WTC11 (cell line): Measurements from ENCODE around the gene LIN28A. TPM values are rescaled to one million over a fixed set of nuclear protein-coding genes. Genes with fewer than 3 reads are reported as not detected.

ENCODE experiments used
- ATAC-seq: fragments of 200-7000 bp; cut with Tn5 transposase; 2 replicates; pipeline ENCODE4 v1.10.0; 2021; ENCODE audit warnings: mild to moderate bottlenecking, moderate library complexity
- CTCF ChIA-PET: fragments of 300-600 bp; sonication (Branson Sonifier 250); formaldehyde crosslinking; loops from one replicate; lab custom pipeline; 2021; ENCODE audit warnings: antibody characterized with exemption; lab: Charles Lee
- POLR2A ChIA-PET: fragments of 350-600 bp; sonication (Branson Sonifier 250); formaldehyde crosslinking; loops from one replicate; lab custom pipeline; 2021; ENCODE audit warnings: antibody characterized with exemption; lab: Charles Lee
- DNase-seq: peaks from one replicate; pipeline ENCODE4 v3.0.0; 2021; ENCODE audit warnings: low spot score
- H3K27ac Mint-ChIP-seq: 2 replicates; pipeline ENCODE4 v1.8.0; 2021; ENCODE audit warnings: mixed read lengths
- H3K27me3 Mint-ChIP-seq: 2 replicates; pipeline ENCODE4 v1.8.0; 2021; ENCODE audit warnings: low read depth, mild to moderate bottlenecking, moderate library complexity, mixed read lengths
- H3K36me3 Mint-ChIP-seq: 2 replicates; pipeline ENCODE4 v1.8.0; 2021; ENCODE audit warnings: mixed read lengths
- H3K4me1 Mint-ChIP-seq: 2 replicates; pipeline ENCODE4 v1.8.0; 2022; ENCODE audit warnings: mixed read lengths
- H3K4me3 Mint-ChIP-seq: 2 replicates; pipeline ENCODE4 v1.8.0; 2021; ENCODE audit warnings: mild to moderate bottlenecking, moderate library complexity, mixed read lengths
- H3K9me3 Mint-ChIP-seq: 2 replicates; pipeline ENCODE4 v1.8.0; 2021; ENCODE audit warnings: mixed read lengths
- CREB1 ChIP-seq: sonication (generic); formaldehyde crosslinking; IDR thresholded peaks from 2 replicates; pipeline ENCODE4 v1.8.0; 2023; ENCODE audit warnings: mild to moderate bottlenecking, missing genetic modification reagents
- CREM ChIP-seq: sonication (generic); formaldehyde crosslinking; IDR thresholded peaks from 2 replicates; pipeline ENCODE4 v1.8.1; 2022; ENCODE audit warnings: mild to moderate bottlenecking, missing genetic modification reagents, moderate library complexity
- ELF4 ChIP-seq: sonication (generic); formaldehyde crosslinking; IDR thresholded peaks from 2 replicates; pipeline ENCODE4 v1.8.1; 2022; ENCODE audit warnings: low read depth, mild to moderate bottlenecking, moderate library complexity, missing genetic modification reagents
- ETV6 ChIP-seq: sonication (generic); formaldehyde crosslinking; IDR thresholded peaks from 2 replicates; pipeline ENCODE4 v1.8.1; 2022; ENCODE audit warnings: mild to moderate bottlenecking, missing genetic modification reagents
- FOXJ3 ChIP-seq: sonication (generic); formaldehyde crosslinking; IDR thresholded peaks from 2 replicates; pipeline ENCODE4 v1.9.0; 2021; ENCODE audit warnings: missing genetic modification reagents, mild to moderate bottlenecking, borderline replicate concordance
- FOXP4 ChIP-seq: sonication (generic); formaldehyde crosslinking; IDR thresholded peaks from 2 replicates; pipeline ENCODE4 v1.8.0; 2022; ENCODE audit warnings: mild to moderate bottlenecking, missing genetic modification reagents
- GABPB1 ChIP-seq: sonication (generic); formaldehyde crosslinking; IDR thresholded peaks from 2 replicates; pipeline ENCODE4 v1.8.1; 2023; ENCODE audit warnings: mild to moderate bottlenecking, missing genetic modification reagents
- IRF1 ChIP-seq: sonication (generic); formaldehyde crosslinking; IDR thresholded peaks from 2 replicates; pipeline ENCODE4 v1.8.0; 2023; ENCODE audit warnings: missing genetic modification reagents
- KAT7 ChIP-seq: sonication (generic); formaldehyde crosslinking; IDR thresholded peaks from 2 replicates; pipeline ENCODE4 v1.8.1; 2023; ENCODE audit warnings: missing genetic modification reagents, mild to moderate bottlenecking, borderline replicate concordance
- NFATC4 ChIP-seq: fragments of 250-450 bp; sonication (Bioruptor Pico); IDR thresholded peaks from 2 replicates; pipeline ENCODE4 v1.9.0; 2021; ENCODE audit warnings: mild to moderate bottlenecking
- OVOL2 ChIP-seq: fragments of 250-450 bp; sonication (Bioruptor Pico); IDR thresholded peaks from 2 replicates; pipeline ENCODE4 v1.9.0; 2021; ENCODE audit warnings: mild to moderate bottlenecking, borderline replicate concordance
- PRDM15 ChIP-seq: sonication (generic); formaldehyde crosslinking; IDR thresholded peaks from 2 replicates; pipeline ENCODE4 v1.8.0; 2022; ENCODE audit warnings: missing genetic modification reagents
- SOX15 ChIP-seq: fragments of 250-450 bp; sonication (Bioruptor Pico); IDR thresholded peaks from 2 replicates; pipeline ENCODE4 v1.9.0; 2021; ENCODE audit warnings: mild to moderate bottlenecking
- TCF7 ChIP-seq: sonication (generic); formaldehyde crosslinking; IDR thresholded peaks from 2 replicates; pipeline ENCODE4 v1.8.0; 2022; ENCODE audit warnings: mild to moderate bottlenecking, low read depth, missing genetic modification reagents, moderate library complexity
- ZBTB21 ChIP-seq: sonication (generic); formaldehyde crosslinking; IDR thresholded peaks from 2 replicates; pipeline ENCODE4 v1.8.1; 2023; ENCODE audit warnings: mild to moderate bottlenecking, missing genetic modification reagents, borderline replicate concordance
- ZBTB43 ChIP-seq: sonication (generic); formaldehyde crosslinking; IDR thresholded peaks from 2 replicates; pipeline ENCODE4 v1.8.1; 2023; ENCODE audit warnings: mild to moderate bottlenecking, missing genetic modification reagents
- ZMAT4 ChIP-seq: fragments of 250-450 bp; sonication (Bioruptor Pico); IDR thresholded peaks from 2 replicates; pipeline ENCODE4 v1.9.0; 2021; ENCODE audit warnings: mild to moderate bottlenecking
- ZNF219 ChIP-seq: sonication (generic); formaldehyde crosslinking; IDR thresholded peaks from 2 replicates; pipeline ENCODE4 v1.8.0; 2023; ENCODE audit warnings: missing genetic modification reagents, mild to moderate bottlenecking, borderline replicate concordance
- ZNF232 ChIP-seq: sonication (generic); formaldehyde crosslinking; IDR thresholded peaks from 2 replicates; pipeline ENCODE4 v1.8.0; 2022; ENCODE audit warnings: mild to moderate bottlenecking, missing genetic modification reagents
- ZNF423 ChIP-seq: fragments of 250-450 bp; sonication (Bioruptor Pico); IDR thresholded peaks from 2 replicates; pipeline ENCODE4 v2.1.2; 2022; ENCODE audit warnings: mild to moderate bottlenecking, moderate library complexity
- ZNF512 ChIP-seq: sonication (generic); formaldehyde crosslinking; IDR thresholded peaks from 2 replicates; pipeline ENCODE4 v1.8.1; 2022; ENCODE audit warnings: missing genetic modification reagents, borderline replicate concordance
- ZNF532 ChIP-seq: fragments of 250-450 bp; sonication (Bioruptor Pico); IDR thresholded peaks from 2 replicates; pipeline ENCODE4 v1.9.0; 2021; ENCODE audit warnings: mild to moderate bottlenecking, borderline replicate concordance
- total RNA-seq: library from RNA; stranded (reverse); gene quantifications from 3 replicates; pipeline ENCODE4 v1.2.3, GENCODE V29; 2021

LIN28A gene
- total RNA-seq, 1 experiment from 2014 or later, result 1,251 TPM

- no peak for DNase-seq
- H3K4me3 Mint-ChIP-seq, result no peak overlapping the region
- ChIA-PET POLR2A (no interaction called here), CTCF (interaction anchor here (1.1 to 5.8 kb wide), 2 partner anchors 10 to 16 kb away, joined by 3 to 41 read pairs; no protein-coding TSS in a partner anchor)
- H3K4me1 Mint-ChIP-seq, result no peaks in the 10 kb centered on the region
- no peaks in the 10 kb centered on the region for H3K36me3 Mint-ChIP-seq
- no peak overlapping the region for H3K27ac Mint-ChIP-seq
- TF ChIP-seq ZBTB43 (no peak), ZNF532 (CRISPR knock-in tag) (no peak), SOX15 (CRISPR knock-in tag) (no peak), ZBTB21 (CRISPR knock-in tag) (no peak), OVOL2 (CRISPR knock-in tag) (no peak), KAT7 (CRISPR knock-in tag) (no peak), ZNF512 (CRISPR knock-in tag) (no peak), CREM (CRISPR knock-in tag) (no peak), CREB1 (CRISPR knock-in tag) (no peak), ZNF423 (CRISPR knock-in tag) (no peak)
- TF ChIP-seq, all 79 proteins: peak for 0
- H3K27me3 Mint-ChIP-seq, result no peaks in the 10 kb centered on the region
- H3K9me3 Mint-ChIP-seq, result no peaks in the 10 kb centered on the region
- ATAC-seq, result no peak
Measured at GRCh38 chr1:26401891-26402290, 8.7 kb upstream of the LIN28A start.

GRCh38 chr1:26403656-26404055 lies 7.0 kb upstream of the LIN28A start:
- no peaks in the 10 kb centered on the region for H3K27me3 Mint-ChIP-seq
- peaks cover 4% of the 10 kb centered on the region for H3K4me1 Mint-ChIP-seq
- no peak overlapping the region for H3K4me3 Mint-ChIP-seq
- POLR2A ChIA-PET, result no interaction called here
- no peak overlapping the region for H3K27ac Mint-ChIP-seq
- ATAC-seq (no peak), DNase-seq (no peak)
- no peaks in the 10 kb centered on the region for H3K9me3 Mint-ChIP-seq
- H3K36me3 Mint-ChIP-seq, result no peaks in the 10 kb centered on the region
- CTCF ChIA-PET, result interaction anchor here (5.8 kb wide), 1 partner anchor 14 kb away, joined by 41 read pairs; no protein-coding TSS in a partner anchor
- TF ChIP-seq CREB1 (CRISPR knock-in tag) (no peak), FOXJ3 (CRISPR knock-in tag) (no peak), TCF7 (CRISPR knock-in tag) (no peak), ELF4 (no peak), NFATC4 (CRISPR knock-in tag) (no peak), PRDM15 (no peak), IRF1 (CRISPR knock-in tag) (no peak), ZNF423 (CRISPR knock-in tag) (no peak), GABPB1 (no peak), FOXP4 (CRISPR knock-in tag) (no peak), KAT7 (CRISPR knock-in tag) (no peak), ZMAT4 (CRISPR knock-in tag) (no peak), ZNF219 (CRISPR knock-in tag) (no peak), ZNF232 (CRISPR knock-in tag) (no peak), ETV6 (no peak)
